Upper lobe of left lung (tissue), 6 donors: ENCODE results near the gene PPL. TPM values are rescaled to one million over a fixed set of nuclear protein-coding genes. Genes with fewer than 3 reads are reported as not detected.

ENCODE experiments used
- ATAC-seq, 2 donors: fragments of 200-7000 bp; cut with Tn5 transposase; one replicate each; pipeline ENCODE4 v1.9.1; 2022; ENCODE audit warnings: mild to moderate bottlenecking in 2 of 2, moderate library complexity in 2 of 2; ENCODE audit not compliant: low FRiP score in 2 of 2
- DNase-seq, 2 donors: peaks; one replicate each; pipeline ENCODE4 v3.0.0-alpha.2; 2019 to 2020
- H3K27ac ChIP-seq, 4 donors: fragments of 200-600 bp; sonication (generic); one replicate each; pipeline ENCODE4 v1.5.1; 2016 to 2019
- H3K27me3 ChIP-seq, 4 donors: fragments of 200-600 bp; sonication (generic); one replicate each; pipeline ENCODE4 v1.5.1; 2017 to 2019
- H3K36me3 ChIP-seq, 4 donors: fragments of 200-600 bp; sonication (generic); one replicate each; pipeline ENCODE4 v1.5.1; 2016 to 2019
- H3K4me1 ChIP-seq, 4 donors: fragments of 200-600 bp; sonication (generic); one replicate each; pipeline ENCODE4 v1.5.1; 2018 to 2019
- H3K4me3 ChIP-seq, 4 donors: fragments of 200-600 bp; sonication (generic); one replicate each; pipeline ENCODE4 v1.5.1; 2017 to 2019; ENCODE audit warnings: mild to moderate bottlenecking in 2 of 4, moderate library complexity in 1 of 4
- H3K9me3 ChIP-seq, 4 donors: fragments of 200-600 bp; sonication (generic); one replicate each; pipeline ENCODE4 v1.5.1; 2018 to 2019
- CTCF ChIP-seq, 6 experiments: fragments of 450-650 bp in 4 of 6; fragments of 200-600 bp in 2 of 6; sonication (generic) in 2 of 6; IDR thresholded peaks; one replicate each; pipeline ENCODE4 v1.5.1; 2016 to 2019; ENCODE audit warnings: antibody characterized with exemption in 6 of 6
- EP300 ChIP-seq, 4 donors: sonication (generic); formaldehyde crosslinking; IDR thresholded peaks; one replicate each; pipeline ENCODE4 v1.5.1; 2017; ENCODE audit warnings: antibody characterized with exemption in 4 of 4, control low read depth in 2 of 4
- POLR2A ChIP-seq, 4 donors: fragments of 450-650 bp; IDR thresholded peaks; one replicate each; pipeline ENCODE4 v1.5.1; 2016 to 2017; ENCODE audit warnings: antibody characterized with exemption in 4 of 4, mild to moderate bottlenecking in 2 of 4
- POLR2AphosphoS5 ChIP-seq, 2 donors: sonication (generic); formaldehyde crosslinking; IDR thresholded peaks; one replicate each; pipeline ENCODE4 v1.5.1; 2017; ENCODE audit warnings: antibody characterized with exemption in 2 of 2
- WGBS, 2 donors: methylation state at CpG; one replicate each; pipeline ENCODE4 v1.1.5; 2017 to 2018; 5-methylcytosine and 5-hydroxymethylcytosine counted together
- total RNA-seq, 6 donors: library from RNA; depleted of rRNA in 4 of 6; stranded (reverse); fragments of >200 nt in 4 of 6; gene quantifications; one replicate each; pipeline versions ENCODE4 v1.1.0 to v1.2.1, GENCODE V29; 2016 to 2021
- donor health status: DM: no; HTN: no; CAD: no; lungs with moderate emphysema.
- donor health status: DM: no; HTN: yes; CAD: no; lungs with severe emphysema.

The PPL gene
- total RNA-seq, 6 donors from 2014 or later, result 72.7 to 156 (median 132) TPM

DNA sequence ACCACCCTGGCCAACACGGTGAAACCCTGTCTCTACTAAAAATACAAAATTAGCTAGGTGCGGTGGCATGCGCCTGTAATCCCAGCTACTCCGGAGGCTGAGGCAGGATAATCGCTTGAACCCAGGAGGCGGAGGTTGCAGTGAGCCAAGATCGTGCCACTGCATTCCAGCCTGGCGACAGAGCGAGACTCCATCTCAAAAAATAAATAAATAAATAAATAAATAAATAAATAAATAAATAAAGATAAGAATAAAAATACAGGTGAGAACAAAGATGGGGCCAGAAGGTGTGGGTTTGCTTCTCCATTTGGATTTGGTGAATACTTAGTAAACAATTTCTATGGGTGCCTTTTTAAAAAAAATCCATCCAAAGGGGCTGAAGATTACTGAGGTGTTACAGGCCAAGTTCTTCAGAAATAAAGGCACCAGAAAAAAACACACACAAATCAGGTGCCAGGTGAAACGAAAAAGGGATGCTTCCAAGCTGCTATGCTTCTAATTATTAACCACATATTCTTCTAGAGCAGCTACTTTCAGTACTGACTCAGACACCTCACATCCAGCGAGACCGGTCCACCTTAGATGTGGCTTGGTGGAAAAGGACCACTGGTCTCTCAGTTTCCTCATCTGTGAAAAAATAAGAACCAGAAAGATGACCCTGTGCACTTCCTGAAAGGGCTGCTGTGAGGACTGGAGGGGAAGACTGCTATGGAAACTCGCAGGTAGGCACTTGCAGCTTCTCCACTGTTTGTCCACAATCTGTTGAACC is 99.0 kb downstream of the PPL start:
- H3K27me3 ChIP-seq, result no peaks in the 10 kb centered on the region
- WGBS, 2 donors, result 85 to 92% methylated on average over 13 of the region's 13 CpGs
- DNase-seq, result no peak
- no peak overlapping the region for H3K4me3 ChIP-seq
- H3K27ac ChIP-seq, result no peak overlapping the region
- H3K36me3 ChIP-seq, result peaks cover 20 to 97% (median 70%) of the 10 kb centered on the region in 4 donors
- TF ChIP-seq POLR2A (IDR thresholded peaks at IDR 0.05) (no peak), EP300 (IDR thresholded peaks at IDR 0.05) (no peak), CTCF (IDR thresholded peaks at IDR 0.05) (no peak), POLR2AphosphoS5 (IDR thresholded peaks at IDR 0.05) (no peak)
- H3K4me1 ChIP-seq, result no peaks in the 10 kb centered on the region
- ATAC-seq, result no peak
- no peaks in the 10 kb centered on the region for H3K9me3 ChIP-seq

- ATAC-seq (no peak), DNase-seq (no peak)
- TF ChIP-seq EP300 (IDR thresholded peaks at IDR 0.05) (no peak), POLR2A (IDR thresholded peaks at IDR 0.05) (no peak), CTCF (IDR thresholded peaks at IDR 0.05) (no peak), POLR2AphosphoS5 (IDR thresholded peaks at IDR 0.05) (no peak)
- no peaks in the 10 kb centered on the region for H3K9me3 ChIP-seq
- no peaks in the 10 kb centered on the region for H3K4me1 ChIP-seq
- no peaks in the 10 kb centered on the region for H3K27me3 ChIP-seq
- 91 to 96% methylated on average over 2 of the region's 2 CpGs for WGBS, 2 donors
- no peak overlapping the region for H3K27ac ChIP-seq
- H3K36me3 ChIP-seq, result peaks cover 29 to 97% (median 70%) of the 10 kb centered on the region in 4 donors
- no peak overlapping the region for H3K4me3 ChIP-seq
Measured at GRCh38 chr16:4836727-4837126, 100.2 kb downstream of the PPL start.

- H3K4me1 ChIP-seq, result no peaks in the 10 kb centered on the region
- 87 to 100% methylated on average over 1 of the region's 1 CpG for WGBS, 2 donors
- H3K9me3 ChIP-seq, result no peaks in the 10 kb centered on the region
- no peaks in the 10 kb centered on the region for H3K27me3 ChIP-seq
- peaks cover 33 to 97% (median 73%) of the 10 kb centered on the region in 4 donors for H3K36me3 ChIP-seq
- TF ChIP-seq POLR2A (IDR thresholded peaks at IDR 0.05) (no peak), POLR2AphosphoS5 (IDR thresholded peaks at IDR 0.05) (no peak), CTCF (IDR thresholded peaks at IDR 0.05) (no peak)
- no peak overlapping the region for H3K27ac ChIP-seq
- no peak for ATAC-seq
- H3K4me3 ChIP-seq, result no peak overlapping the region
- DNase-seq, result no peak
Measured at GRCh38 chr16:4833584-4833983, 103.4 kb downstream of the PPL start.

- no peak for DNase-seq
- peaks cover 38 to 97% (median 74%) of the 10 kb centered on the region in 4 donors for H3K36me3 ChIP-seq
- no peak overlapping the region for H3K27ac ChIP-seq
- H3K4me3 ChIP-seq, result no peak overlapping the region
- no peaks in the 10 kb centered on the region for H3K4me1 ChIP-seq
- no peaks in the 10 kb centered on the region for H3K9me3 ChIP-seq
- no peaks in the 10 kb centered on the region for H3K27me3 ChIP-seq
- TF ChIP-seq CTCF (IDR thresholded peaks at IDR 0.05), result no peak
- TF ChIP-seq EP300 (IDR thresholded peaks at IDR 0.05), result no peak
- no peak for TF ChIP-seq POLR2A (IDR thresholded peaks at IDR 0.05)
- TF ChIP-seq POLR2AphosphoS5 (IDR thresholded peaks at IDR 0.05), result no peak
- ATAC-seq, result no peak
- 88 to 90% methylated on average over 6 of the region's 6 CpGs for WGBS, 2 donors
Measured at GRCh38 chr16:4832698-4833343, 104.1 kb downstream of the PPL start.

Other genes with a start within 250 kb of the PPL start
- 10 to 100 TPM; 14.9 to 66.0 (median 34.1) TPM for gene NUDT16L1, start 243.6 kb downstream of the PPL start, total RNA-seq
- 10 to 100 TPM; 17.9 to 67.1 (median 20.0) TPM for gene ANKS3, start 202.9 kb downstream of the PPL start, total RNA-seq
- gene DNAAF8, start 202.6 kb downstream of the PPL start, total RNA-seq, result 10 to 100 TPM in 1 of 6 donors, 1 to 10 TPM in 5; 1.6 to 19.1 (median 4.3) TPM
- gene ZNF500, start 170.0 kb downstream of the PPL start, total RNA-seq, result 10 to 100 TPM; 10.1 to 17.5 (median 13.2) TPM
- not detected for gene SEPTIN12, start 148.8 kb downstream of the PPL start, total RNA-seq
- 10 to 100 TPM in 5 of 6 donors, 1 to 10 TPM in 1; 5.2 to 71.0 (median 36.6) TPM for gene SMIM22, start 141.8 kb downstream of the PPL start, total RNA-seq
- 10 to 100 TPM; 19.2 to 59.7 (median 33.1) TPM for gene ROGDI, start 134.5 kb downstream of the PPL start, total RNA-seq
- gene GLYR1, start 89.9 kb downstream of the PPL start, total RNA-seq, result 100 to 1,000 TPM in 1 of 6 donors, 10 to 100 TPM in 5; 67.8 to 110 (median 90.6) TPM
- 10 to 100 TPM; 35.7 to 49.2 (median 38.8) TPM for gene UBN1, start 89.7 kb downstream of the PPL start, total RNA-seq
- gene SEC14L5, start 21.2 kb upstream of the PPL start, total RNA-seq, result 1 to 10 TPM in 1 of 6 donors, under 1 TPM in 4, not detected in 1; 0.20 to 1.7 (median 0.49) TPM
- gene NAGPA, start 96.8 kb upstream of the PPL start, total RNA-seq, result 10 to 100 TPM; 18.1 to 82.8 (median 25.8) TPM
- gene C16orf89, start 128.8 kb upstream of the PPL start, total RNA-seq, result 100 to 1,000 TPM in 5 of 6 donors, 10 to 100 TPM in 1; 45.7 to 272 (median 174) TPM
- gene ALG1, start 134.7 kb upstream of the PPL start, total RNA-seq, result 10 to 100 TPM; 10.5 to 24.0 (median 21.9) TPM
- gene EEF2KMT, start 160.6 kb upstream of the PPL start, total RNA-seq, result 10 to 100 TPM in 3 of 6 donors, 1 to 10 TPM in 3; 2.9 to 24.1 (median 9.7) TPM